Fibroblast of skin of right quadriceps (primary cell): ENCODE data around the gene CLDN22.

Experiments used
- DNase-seq: peaks from one replicate; pipeline ENCODE4 v3.0.0-alpha.2; 2013

CLDN22 gene

DNA sequence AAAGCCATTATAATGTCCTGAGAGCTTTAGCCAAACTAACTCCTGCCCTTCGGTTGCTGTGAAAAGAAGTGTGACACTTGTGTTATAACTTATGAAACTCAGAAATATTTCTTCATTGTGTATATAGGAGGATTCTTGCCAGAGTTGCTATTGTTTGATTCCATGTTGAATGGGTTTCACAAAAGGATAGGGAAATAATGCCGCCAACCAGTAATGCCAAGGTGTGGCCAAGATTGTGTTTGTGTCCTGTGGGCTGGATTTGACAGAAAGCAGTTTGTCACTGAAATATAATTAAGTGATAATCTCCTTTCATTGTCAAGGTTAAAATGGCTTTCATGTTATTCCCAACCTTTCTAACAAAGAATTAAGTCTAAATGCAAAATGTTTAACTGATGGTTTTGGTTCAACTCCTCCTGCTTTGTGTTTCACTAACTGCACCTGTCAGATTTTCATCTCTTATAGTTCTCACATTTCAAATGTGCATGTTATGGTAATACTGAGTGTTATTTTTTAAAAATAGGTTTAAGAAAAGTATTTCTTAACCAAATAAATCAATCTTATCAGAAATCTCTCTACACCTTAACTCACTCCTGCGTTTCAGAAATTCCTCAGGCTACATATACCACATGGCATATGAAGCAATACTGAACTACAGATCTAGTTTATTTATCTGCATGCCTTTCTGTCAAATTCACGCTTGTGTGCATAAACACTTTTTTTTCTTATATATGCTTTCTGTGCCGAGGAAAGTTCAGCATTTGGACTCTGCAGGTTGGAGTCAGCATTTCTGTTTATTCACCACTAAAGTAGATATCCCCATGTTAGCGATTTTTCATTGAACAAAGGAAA is at the start of gene CLDN22:
TSS of gene CLDN22 (minus strand) at position 66 of the 849 bp plus-strand sequence. CDS start at position 8, 58 bp downstream.
- DNase-seq = no peak

DNA sequence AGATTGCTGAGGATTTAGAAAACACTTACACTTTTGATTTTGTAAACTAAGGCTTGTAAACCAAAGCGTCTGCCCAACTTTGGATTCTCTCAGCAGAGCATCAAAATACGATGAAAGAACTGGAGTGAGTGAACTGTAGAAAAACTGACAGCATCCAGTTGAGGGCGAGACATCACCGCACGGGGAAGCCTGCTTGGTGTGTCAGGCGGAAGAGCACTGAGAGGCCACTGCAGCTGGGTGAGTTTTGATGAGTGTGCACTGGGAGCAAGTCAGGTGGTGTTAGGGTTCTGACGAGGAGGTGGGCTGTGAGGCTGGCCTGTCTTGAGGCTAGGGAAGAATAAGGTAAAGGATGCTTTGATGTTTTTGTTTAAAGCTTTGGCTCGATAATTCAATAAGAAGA is 49.0 kb upstream of the CLDN22 start:
- no peak for DNase-seq

DNA sequence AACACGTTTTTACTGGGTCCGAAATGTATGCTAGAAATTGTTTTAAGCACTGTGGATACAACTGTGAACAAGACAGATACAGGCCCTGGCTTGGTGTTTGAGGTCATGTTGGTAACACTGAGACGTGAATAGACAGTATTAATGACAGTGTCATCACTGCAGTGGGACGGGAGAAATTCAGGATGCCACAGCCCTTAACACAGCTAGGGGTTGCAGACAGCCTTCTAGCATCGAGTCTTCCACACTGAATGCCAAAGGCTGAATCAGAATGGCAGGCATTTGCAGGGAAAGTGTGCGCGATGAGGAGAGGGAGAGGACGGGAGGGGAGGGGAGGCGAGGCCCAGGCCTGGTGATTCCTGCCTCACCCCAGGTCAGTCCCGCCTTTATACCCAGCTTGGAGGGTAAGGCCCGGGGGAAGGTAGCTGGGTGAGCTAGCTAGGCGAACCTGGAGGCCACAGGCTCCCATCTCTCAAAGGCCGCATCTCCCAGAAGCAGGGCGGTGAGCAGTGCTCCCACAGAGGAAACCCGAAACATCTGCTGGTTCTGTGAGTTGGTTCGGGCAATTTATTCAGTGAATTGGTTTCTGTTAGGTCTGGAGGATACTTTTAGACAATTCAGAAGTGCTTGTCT is 46.2 kb upstream of the CLDN22 start:
- peak; percentile 27 for DNase-seq

DNA sequence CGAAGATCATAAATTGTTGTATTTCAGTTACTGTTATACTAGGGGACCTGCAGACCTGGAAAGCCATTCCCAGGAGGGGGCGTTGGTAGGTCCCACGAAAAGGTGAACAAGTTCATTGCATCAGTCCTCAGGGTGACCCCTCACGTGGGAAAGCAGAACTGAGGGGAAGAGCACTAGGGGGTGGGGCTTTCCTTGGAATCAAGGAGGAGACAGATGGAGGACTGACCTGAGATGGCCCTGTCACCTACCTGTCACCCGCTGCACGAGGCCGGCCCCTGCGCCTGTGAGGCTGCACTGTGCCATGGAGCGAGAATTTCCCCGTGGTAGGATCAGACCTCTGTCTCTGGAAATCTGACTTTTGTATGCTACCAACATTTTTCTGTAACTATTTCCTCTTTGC is 43.9 kb upstream of the CLDN22 start:
- no peak for DNase-seq

DNA sequence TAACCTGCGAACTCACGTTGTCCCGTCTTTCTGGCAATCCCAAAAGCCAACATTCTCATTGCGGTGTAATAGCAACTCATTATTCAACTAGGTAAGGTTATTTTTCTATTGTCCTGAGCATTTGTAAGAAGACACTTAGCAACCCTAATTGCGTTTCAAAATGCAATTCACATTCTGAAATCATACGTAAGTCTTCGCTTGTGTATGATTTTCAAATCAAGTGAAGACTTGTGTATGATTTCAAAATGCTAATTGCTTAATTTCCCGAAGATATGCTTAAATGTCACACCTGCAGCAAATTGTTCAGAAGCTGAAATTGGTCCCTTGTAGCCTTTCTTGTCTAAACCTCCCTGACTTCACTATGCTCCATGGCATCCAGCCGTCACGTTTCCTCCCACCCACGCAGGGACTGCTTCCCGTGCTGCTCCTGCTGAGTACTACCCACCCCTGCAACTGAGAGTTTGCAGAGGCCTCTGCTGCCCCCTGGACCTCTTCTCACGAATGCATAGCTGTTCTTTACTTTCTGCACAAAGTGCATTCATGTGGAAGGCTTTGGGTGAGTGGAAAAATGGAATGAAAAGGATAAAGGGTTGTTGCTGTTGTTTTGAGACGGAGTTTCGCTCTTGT is 43.0 kb upstream of the CLDN22 start:
- peak; percentile 39 for DNase-seq

DNA sequence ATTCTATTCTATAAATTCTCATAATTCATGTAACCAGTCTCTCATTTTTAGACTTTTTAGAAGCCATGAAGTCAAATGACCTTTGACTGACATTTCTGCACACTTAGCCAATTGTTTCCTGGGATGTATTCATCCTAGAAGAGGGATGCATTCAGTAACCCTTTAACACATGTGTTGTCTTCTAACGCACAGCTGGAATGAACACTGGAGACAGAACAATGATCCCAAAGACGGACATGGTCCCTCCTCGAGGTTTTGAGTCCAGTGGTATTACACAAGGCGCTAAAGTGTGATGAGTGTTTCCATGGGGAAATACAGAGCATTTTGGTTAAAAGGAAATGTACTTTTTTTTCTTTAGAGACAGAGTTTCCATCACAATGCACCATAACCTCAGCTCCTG is 42.0 kb upstream of the CLDN22 start:
- no peak for DNase-seq

DNA sequence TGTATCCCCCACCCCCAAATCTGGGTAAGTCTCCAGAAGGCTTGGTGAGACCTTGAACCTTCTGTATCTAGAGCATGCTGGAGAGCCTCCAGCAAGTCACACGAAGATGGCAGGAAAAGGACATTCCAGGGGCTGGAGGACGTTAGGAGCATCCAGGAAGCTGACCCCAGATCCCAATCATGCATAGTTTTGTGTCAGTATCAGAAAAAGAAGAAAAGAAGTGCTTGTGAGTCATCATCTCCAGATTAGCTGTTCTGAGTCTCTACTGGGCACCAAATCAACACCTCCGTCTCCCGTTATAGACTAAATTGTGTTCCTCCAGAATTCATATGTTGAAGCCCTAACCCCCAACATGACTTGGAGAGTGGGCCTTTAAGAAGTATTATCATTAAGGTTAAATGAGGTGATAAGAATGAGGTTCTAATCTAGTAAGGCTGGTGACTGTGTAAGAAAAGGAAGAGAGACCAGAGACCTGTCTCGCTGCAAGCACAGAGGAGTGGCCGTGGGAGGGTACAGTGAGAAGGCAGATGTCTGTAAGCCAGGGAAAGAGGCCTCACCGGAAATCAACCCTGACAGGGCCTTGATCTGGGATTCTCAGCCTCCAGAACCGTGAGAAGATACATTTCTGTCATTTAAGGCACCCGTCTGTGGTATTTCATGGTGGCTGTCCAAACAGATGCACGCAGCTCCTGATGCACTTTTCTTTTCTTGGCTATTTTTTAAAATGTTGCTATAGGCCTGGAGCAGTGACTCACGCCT is 40.3 kb upstream of the CLDN22 start:
- peak; percentile 81 for DNase-seq

DNA sequence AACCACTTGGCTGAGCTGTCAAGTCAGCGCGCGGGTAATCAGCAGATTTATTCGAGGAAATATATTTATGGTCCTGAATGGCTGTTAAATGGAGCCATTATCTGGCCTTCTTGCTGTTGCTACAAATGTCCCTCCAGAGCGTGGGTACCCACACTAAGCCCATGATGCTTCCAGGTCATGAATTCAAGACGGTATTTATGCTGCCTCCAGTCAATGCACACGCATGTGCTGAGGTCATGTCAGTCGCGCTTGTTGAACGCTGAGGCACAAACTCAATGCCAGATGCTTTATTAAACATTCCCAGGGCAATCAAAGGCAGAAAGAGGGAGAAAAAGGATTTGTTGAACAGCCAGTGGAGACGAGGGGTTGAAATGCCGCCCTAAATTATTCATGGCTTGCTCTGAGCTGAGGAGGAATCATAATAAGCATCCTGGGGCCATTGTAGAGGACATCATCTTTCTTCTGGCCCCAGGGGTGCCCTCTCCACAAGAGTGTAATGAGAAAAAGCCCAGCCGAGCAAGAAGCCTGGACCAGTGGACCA is 38.2 kb upstream of the CLDN22 start:
- DNase-seq = no peak

DNA sequence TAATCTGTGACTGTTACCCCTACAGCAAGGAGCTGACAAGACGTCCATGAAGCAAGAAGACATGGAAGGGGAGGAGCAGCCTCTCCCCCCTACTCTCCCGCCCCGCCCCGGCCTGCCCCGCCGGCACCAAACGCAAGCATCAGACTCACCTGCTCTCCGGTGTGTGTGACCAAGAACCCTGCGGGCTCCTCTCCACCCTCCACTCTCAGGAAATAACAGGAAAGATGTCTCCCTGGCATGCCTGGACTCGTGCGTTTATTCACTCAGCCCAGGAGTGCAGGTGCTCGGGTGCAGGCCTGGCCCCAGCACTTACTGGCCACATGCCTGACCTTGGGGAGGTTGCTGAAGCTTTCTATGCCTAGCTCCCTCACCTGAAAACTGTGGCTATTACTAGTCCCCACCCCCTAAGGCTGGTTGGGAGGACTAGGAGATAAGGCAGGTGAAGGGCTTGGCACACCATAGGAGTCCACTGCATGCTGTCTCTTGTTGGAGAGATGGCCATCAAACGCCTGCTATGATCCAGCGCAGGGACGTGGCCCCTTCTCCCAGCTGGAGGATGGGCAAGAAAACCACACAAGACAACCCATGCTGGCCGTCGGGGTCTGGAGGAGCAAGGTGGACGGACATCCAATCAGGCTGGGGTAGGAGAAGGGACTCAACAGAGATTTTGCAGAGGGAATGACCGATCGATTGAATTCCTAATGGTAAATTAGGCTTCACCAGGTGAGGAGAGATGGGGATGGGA is 37.0 kb upstream of the CLDN22 start:
- no peak for DNase-seq

DNA sequence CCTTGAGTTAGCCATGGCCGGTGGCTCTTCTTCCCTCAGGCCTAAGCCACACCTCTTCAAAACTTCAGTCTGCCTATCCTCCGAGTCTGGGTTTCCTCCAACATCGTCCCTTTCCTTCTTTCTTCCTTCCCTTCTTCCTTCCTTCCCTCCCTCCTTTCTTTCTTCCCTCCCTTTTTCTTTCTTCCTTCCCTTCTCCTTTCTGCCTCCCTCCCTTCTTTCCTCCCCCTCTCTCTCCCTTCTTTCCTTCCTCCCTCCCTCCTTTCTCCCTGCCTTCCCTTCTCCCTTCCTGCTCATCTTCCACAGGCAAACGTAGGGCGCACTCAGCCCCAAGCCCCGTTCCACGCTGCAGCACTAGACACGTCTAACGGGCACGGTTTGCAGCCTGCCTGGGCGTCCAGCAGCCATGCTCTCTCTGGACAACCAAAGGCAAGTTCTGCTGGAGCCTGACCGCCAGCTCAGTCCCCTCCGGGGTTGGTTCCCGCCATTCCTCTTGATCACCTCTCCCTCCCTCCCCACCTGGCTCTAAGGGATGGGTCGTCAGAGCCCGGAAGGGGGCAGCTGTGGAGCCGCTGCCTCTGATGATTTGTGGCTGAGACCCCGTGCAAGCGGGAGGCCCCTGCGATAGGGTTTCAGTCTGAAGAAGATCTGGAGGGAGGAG is 36.2 kb upstream of the CLDN22 start:
- no peak for DNase-seq

DNA sequence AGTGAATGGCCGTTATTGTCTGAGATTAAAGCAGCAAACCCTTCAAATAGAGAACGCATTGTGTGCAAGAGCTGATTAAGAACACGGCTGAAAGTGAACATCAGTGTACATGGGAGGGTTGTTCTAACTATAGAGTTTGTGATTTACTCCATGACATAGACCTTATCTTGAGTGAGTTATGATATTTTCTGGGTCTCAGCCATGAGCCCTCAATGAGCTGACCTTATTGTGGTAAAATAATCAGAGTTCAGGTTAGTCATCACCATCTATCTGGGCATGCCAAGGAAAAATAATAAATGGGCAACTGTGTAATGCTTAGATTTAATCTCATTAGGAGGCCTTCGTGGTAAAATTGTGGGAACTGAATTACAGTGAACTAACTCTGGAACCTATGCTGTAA is 35.3 kb upstream of the CLDN22 start:
- peak; percentile 87 for DNase-seq

DNA sequence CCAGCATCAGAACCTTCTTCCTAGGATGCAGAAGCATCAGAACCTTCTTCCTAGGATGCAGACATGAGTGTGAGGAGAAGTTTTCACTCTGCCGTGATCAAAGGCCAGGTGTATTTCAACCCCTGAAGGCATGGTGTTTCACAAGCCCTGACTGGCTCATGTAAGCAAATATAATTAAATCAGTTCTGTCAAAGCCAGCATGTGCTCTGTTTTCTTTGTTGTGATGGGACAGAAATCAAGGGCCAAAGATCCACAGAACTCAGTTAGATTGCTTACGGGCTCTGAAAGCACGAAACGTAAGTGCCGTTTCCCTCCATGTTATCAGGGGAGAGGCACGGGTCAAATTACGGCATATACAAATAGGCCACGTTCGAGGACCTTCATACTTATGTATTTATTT is 34.1 kb upstream of the CLDN22 start:
- no peak for DNase-seq

DNA sequence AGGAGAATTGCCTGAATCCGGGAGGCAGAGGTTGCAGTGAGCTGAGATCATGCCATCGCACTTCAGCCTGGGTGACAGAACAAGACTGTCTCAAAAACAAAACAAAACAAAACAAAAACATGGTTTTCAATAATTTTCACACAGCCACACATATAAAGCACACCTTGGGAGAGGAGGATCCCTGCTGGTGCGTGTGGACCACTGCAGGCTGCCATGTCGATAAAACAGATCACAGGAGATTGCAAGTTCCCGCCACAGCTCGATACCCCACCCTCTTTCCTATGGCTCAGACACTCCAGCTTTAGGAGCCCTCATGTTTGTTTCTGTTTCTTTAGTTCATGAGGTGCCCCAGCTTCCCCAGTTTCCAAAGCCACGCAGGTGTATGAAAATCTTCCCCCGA is 33.5 kb upstream of the CLDN22 start:
- DNase-seq = no peak

DNA sequence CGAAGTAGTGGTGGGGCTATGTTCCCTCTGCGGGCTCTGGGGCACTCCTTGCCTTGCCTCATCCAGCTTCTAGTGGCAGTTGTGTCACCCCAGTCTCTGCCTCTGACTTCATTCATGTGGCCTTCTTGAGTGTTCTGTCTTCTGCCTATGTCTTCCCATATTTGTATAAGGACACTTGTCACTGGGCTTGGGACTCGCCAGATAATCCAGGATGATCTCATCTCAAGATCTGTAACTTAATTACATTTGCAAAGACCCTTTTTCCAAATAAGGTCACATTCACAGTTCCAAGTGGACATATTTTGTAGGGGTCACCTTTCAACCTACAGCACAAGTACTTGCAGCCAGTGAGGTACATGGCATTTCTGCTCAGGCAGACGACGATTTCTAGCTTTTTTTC is 32.5 kb upstream of the CLDN22 start:
- no peak for DNase-seq

DNA sequence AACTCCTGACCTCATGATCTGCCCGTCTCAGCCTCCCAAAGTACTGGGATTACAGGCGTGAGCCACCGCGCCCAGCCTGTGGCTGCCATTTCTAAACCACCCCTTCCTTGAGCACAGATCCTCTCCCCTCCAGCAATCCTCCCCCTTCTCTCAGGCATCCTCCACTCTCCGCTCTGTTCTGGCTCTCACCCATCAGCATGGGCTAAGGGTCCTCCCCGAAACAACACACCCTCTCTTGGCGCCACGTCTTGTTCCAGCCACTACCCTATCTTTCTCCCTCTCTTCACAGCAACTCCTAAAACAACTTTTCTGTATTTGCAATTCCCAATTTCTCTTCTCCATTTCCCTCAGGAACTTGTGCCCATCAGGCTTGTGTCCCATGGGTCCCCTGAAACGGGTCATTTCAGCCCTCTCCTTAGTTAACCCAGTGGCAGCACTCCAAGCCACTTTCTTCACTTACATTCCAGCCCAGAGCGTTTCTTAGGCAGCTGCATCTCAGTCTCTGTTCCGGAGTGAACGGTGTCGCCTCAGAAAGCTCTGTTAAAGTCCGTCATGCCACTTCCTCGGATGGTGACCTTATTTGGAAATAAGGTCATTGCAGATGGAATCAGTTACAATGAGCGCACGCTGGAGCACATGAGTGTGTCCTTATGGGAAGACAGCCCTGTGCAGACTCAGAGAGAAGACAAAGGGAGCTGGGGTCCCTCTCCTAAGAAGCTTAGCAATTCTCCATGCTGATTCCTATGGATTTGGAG is 30.4 kb upstream of the CLDN22 start:
- peak; percentile 74 for DNase-seq

DNA sequence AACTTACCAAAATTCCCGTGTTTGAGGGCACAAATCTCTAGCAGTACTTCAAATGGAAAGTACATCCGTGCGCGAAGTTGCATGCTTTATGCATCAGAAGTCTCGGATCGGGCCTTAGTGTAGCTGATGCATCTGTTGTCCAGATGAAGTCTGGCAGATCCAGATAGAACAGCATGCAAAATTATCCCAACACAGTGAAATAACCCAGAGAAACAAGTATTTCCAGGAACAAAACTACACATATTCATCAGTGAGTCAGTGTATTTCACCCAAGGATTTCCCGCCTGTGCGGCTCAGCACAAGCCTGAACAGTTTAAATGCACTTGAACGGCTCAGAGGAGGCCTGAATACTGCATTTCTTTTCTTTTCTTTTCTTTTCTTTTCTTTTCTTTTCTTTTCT is 29.6 kb upstream of the CLDN22 start:
- peak; percentile 94 for DNase-seq

DNA sequence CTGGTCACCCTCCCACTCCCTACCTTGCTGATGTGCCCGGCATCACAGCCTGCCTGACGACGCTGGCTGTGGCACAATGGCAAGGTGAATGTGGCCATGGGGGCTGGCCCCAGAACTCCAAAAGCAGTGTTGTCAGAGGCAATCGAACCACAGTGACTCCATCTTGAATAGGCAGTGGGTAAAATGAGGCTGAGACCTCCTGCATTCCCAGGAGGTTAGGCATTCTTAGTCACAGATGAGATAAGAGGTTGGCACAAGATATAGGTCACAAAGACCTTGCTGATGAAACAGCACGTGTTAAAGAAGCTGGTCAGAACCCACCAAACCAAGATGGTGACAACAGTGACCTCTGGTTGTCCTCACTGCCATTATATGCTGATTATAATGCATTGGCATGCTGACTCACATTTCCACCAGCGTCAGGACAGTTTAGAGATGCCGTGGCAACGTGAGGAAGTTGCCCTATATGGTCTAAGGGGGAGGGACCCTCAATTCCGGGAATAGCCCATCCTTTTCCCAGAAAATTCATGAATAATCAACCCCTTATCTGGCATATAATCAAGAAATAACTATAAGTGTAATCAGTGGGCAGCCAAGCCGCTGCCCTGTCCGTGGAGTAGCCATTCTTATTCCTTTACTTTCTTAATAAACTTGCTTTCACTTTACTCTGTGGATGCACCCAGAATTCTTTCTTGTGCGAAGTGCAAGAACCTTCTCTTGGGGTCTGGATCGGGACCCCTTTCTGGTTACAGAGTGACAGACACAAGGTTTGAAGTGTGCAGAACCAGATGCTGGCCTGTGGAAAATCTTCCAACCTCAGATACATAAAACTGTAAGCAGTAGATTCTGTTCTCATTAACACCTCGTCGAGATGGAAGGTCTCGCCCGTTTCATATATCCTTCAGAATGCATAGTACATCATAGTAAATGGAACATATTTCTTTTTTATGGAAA is 28.9 kb upstream of the CLDN22 start:
- peak; percentile 99 for DNase-seq

DNA sequence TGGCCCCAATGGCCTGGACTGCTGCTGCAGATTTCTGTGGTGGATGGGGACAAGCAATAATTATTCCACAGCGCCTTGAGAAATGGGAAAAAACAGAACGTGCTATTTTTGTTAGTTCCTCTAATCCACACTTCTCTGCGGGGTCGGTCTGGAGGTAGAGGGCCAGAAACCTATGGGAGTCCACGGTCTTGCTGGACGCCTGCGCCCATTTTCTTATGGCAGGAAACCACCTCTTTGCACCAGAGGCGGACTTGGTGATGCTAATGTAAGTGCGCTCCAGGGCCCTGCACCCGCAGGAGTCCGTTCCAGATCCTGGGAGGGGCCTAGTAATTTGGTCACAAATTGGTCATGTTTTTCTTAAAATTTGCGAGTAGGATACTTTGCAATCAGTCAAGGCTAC is 28.1 kb upstream of the CLDN22 start:
- DNase-seq = no peak

DNA sequence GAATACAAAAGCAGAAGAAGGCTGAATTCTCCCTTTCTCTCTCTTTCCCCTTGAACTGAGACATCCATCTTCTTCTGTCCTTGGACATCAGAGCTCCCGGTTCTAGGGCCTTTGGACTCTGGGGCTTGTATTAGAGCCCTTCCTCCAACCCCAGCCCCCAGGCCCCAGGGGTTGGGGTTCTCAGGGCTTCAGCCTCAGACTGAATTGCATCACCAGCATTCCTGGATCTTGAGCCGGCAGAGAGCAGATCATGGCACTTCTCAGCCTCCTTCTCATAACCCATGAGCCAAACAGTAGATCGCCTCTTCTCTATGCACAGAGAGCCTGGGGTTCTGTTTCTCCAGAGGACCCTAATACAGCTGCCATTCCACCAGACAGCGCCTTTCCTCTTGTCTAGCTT is 27.5 kb upstream of the CLDN22 start:
- DNase-seq = peak; percentile 62

DNA sequence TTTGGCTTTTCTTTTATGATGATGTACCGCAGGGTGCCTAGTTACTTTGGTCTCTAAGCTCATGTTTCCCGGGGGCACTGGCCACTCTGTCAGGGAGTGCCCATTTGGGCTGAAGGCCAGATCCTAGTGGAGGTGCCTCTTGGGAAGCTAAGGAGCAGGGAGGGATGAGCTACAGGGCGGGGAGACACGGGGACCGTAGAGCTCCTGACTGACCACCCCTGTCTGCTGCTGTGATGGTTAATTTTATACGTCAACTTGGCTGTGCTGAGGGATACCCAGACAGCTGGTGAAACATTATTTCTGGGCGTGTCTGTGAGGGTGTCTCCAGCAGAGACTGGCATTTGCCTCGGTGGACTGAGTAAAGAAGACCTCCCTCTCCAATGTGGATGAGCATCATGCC is 27.1 kb upstream of the CLDN22 start:
- DNase-seq = no peak
